HG03342 (cell line): Measurements from ENCODE around the gene JMJD7.

ENCODE experiments used
- ATAC-seq: cut with Tn5 transposase; IDR thresholded peaks from one replicate; pipeline ENCODE4 v1.9.1; 2021; ENCODE audit warnings: mild to moderate bottlenecking, moderate library complexity; ENCODE audit not compliant: unreplicated experiment

Gene JMJD7

GRCh38 chr15:41858756-41859155 lies 30.9 kb downstream of the JMJD7 start:
- no peak for ATAC-seq

GRCh38 chr15:41860049-41860828 lies 32.3 kb downstream of the JMJD7 start:
- no peak for ATAC-seq

- ATAC-seq = no peak
Observed at GRCh38 chr15:41861736-41862356, 34.0 kb downstream of the JMJD7 start.

- no peak for ATAC-seq
Observed at GRCh38 chr15:41862515-41863116, 34.7 kb downstream of the JMJD7 start.

GRCh38 chr15:41865490-41866055 lies 37.7 kb downstream of the JMJD7 start:
- no peak for ATAC-seq

- ATAC-seq = no peak
Observed at GRCh38 chr15:41866263-41866703, 38.4 kb downstream of the JMJD7 start.

- ATAC-seq = no peak
Observed at GRCh38 chr15:41866872-41867579, 39.1 kb downstream of the JMJD7 start.

- ATAC-seq = no peak
Observed at GRCh38 chr15:41868321-41868720, 40.4 kb downstream of the JMJD7 start.

- ATAC-seq = no peak
Observed at GRCh38 chr15:41869770-41870688, 42.1 kb downstream of the JMJD7 start.

- no peak for ATAC-seq
Observed at GRCh38 chr15:41870689-41871081, 42.8 kb downstream of the JMJD7 start.

GRCh38 chr15:41871175-41871905 lies 43.4 kb downstream of the JMJD7 start:
- no peak for ATAC-seq

- no peak for ATAC-seq
Observed at GRCh38 chr15:41872166-41872747, 44.4 kb downstream of the JMJD7 start.

- no peak for ATAC-seq
Observed at GRCh38 chr15:41873711-41874110, 45.8 kb downstream of the JMJD7 start.

- ATAC-seq = no peak
Observed at GRCh38 chr15:41874736-41875135, 46.8 kb downstream of the JMJD7 start.

GRCh38 chr15:41876007-41876406 lies 48.1 kb downstream of the JMJD7 start:
- no peak for ATAC-seq

GRCh38 chr15:41876689-41877088 lies 48.8 kb downstream of the JMJD7 start:
- no peak for ATAC-seq

GRCh38 chr15:41877631-41878354 lies 49.9 kb downstream of the JMJD7 start:
- ATAC-seq = no peak

GRCh38 chr15:41878355-41878699 lies 50.4 kb downstream of the JMJD7 start:
- ATAC-seq = no peak
